ENCODE data around the gene HARBI1.

HARBI1 gene

GRCh38 chr11:46599340-46600193 is 17.5 kb downstream of the HARBI1 start:
- Histone ChIP-seq H3K27me3 (ENCODE audit: control insufficient read depth, low read length) (no peaks in the 10 kb centered on the region), H3K4me1 (ENCODE audit: control insufficient read depth, low read length) (peaks cover 25% of the 10 kb centered on the region)
- TF ChIP-seq EZH2phosphoT487 (IDR thresholded peaks at IDR 0.05; ENCODE audit: borderline replicate concordance, low read length), result no peak
- TF ChIP-seq CTCF (IDR thresholded peaks at IDR 0.05; ENCODE audit: low read depth, low read length, poor library complexity, severe bottlenecking), result no peak

GRCh38 chr11:46597609-46598219 is 19.3 kb downstream of the HARBI1 start:
- Histone ChIP-seq H3K9me3 (ENCODE audit: control insufficient read depth, insufficient read depth, low read length) (no peaks in the 10 kb centered on the region), H3K4me3 (ENCODE audit: low read length) (no peak overlapping the region), H3K4me2 (ENCODE audit: low read length) (no peak overlapping the region), H3F3A (ENCODE audit: control insufficient read depth, insufficient read depth) (peaks cover 5% of the 10 kb centered on the region; the same call in 1 of the 2 replicates), H3K4me1 (ENCODE audit: control insufficient read depth, low read length) (peaks cover 20% of the 10 kb centered on the region), H3K79me2 (ENCODE audit: control insufficient read depth, low read length) (peaks cover 11% of the 10 kb centered on the region), H3K9me2 (replicated peaks; ENCODE audit: control insufficient read depth, low read length) (no peaks in the 10 kb centered on the region), H3K27ac (ENCODE audit: low read depth, low read length) (no peak overlapping the region), H3K36me3 (ENCODE audit: control insufficient read depth, low read length) (no peaks in the 10 kb centered on the region), H3K27me3 (ENCODE audit: control insufficient read depth, low read length) (no peaks in the 10 kb centered on the region), H4K20me1 (ENCODE audit: control insufficient read depth, insufficient read depth, low read depth, low read length) (no peaks in the 10 kb centered on the region)
- TF ChIP-seq EZH2phosphoT487 (IDR thresholded peaks at IDR 0.05; ENCODE audit: borderline replicate concordance, low read length) (no peak), CTCF (IDR thresholded peaks at IDR 0.05; ENCODE audit: low read depth, low read length, poor library complexity, severe bottlenecking) (no peak)

More at GRCh38 chr11:46599340-46600193, 17.5 kb downstream of the HARBI1 start:
- Histone ChIP-seq H3K79me2 (ENCODE audit: control insufficient read depth, low read length) (no peaks in the 10 kb centered on the region), H3K9me3 (ENCODE audit: control insufficient read depth, insufficient read depth, low read length) (no peaks in the 10 kb centered on the region), H3K27ac (ENCODE audit: low read depth, low read length) (no peak overlapping the region), H3K4me2 (ENCODE audit: low read length) (no peak overlapping the region), H3K36me3 (ENCODE audit: control insufficient read depth, low read length) (peaks cover 5% of the 10 kb centered on the region), H3F3A (ENCODE audit: control insufficient read depth, insufficient read depth) (peaks cover 5% of the 10 kb centered on the region; the same call in 1 of the 2 replicates), H3K4me3 (ENCODE audit: low read length) (no peak overlapping the region), H3K9me2 (replicated peaks; ENCODE audit: control insufficient read depth, low read length) (no peaks in the 10 kb centered on the region), H4K20me1 (ENCODE audit: control insufficient read depth, insufficient read depth, low read depth, low read length) (no peaks in the 10 kb centered on the region)

GRCh38 chr11:46597155-46597554 is 19.9 kb downstream of the HARBI1 start:
- no peaks in the 10 kb centered on the region for H3K9me2 ChIP-seq (replicated peaks; ENCODE audit: control insufficient read depth, low read length)
- H3K27me3 ChIP-seq (ENCODE audit: control insufficient read depth, low read length), result no peaks in the 10 kb centered on the region
- no peak overlapping the region for H3K4me3 ChIP-seq (ENCODE audit: low read length)
- H3K4me1 ChIP-seq (ENCODE audit: control insufficient read depth, low read length), result peaks cover 26% of the 10 kb centered on the region
- no peak overlapping the region for H3K27ac ChIP-seq (ENCODE audit: low read depth, low read length)
- no peaks in the 10 kb centered on the region for H4K20me1 ChIP-seq (ENCODE audit: control insufficient read depth, insufficient read depth, low read depth, low read length)
- H3K4me2 ChIP-seq (ENCODE audit: low read length), result no peak overlapping the region
- no peaks in the 10 kb centered on the region for H3K36me3 ChIP-seq (ENCODE audit: control insufficient read depth, low read length)
- no peaks in the 10 kb centered on the region for H3K9me3 ChIP-seq (ENCODE audit: control insufficient read depth, insufficient read depth, low read length)
- H3F3A ChIP-seq (ENCODE audit: control insufficient read depth, insufficient read depth), result peaks cover 5% of the 10 kb centered on the region; the same call in 1 of the 2 replicates
- TF ChIP-seq CTCF (IDR thresholded peaks at IDR 0.05; ENCODE audit: low read depth, low read length, poor library complexity, severe bottlenecking), result no peak
- TF ChIP-seq EZH2phosphoT487 (IDR thresholded peaks at IDR 0.05; ENCODE audit: borderline replicate concordance, low read length), result no peak
- H3K79me2 ChIP-seq (ENCODE audit: control insufficient read depth, low read length), result peaks cover 17% of the 10 kb centered on the region

Measured in DOHH2 (cell line).